ENCODE data around the gene HNRNPCL4.
"Not testable (repeated sequence)": the region's sequence is repeated elsewhere in the genome, so short reads cannot be mapped to it uniquely, and the experiment has no call there.

Gene HNRNPCL4
- total RNA-seq = 0 reads per million in 4 experiments

DNA sequence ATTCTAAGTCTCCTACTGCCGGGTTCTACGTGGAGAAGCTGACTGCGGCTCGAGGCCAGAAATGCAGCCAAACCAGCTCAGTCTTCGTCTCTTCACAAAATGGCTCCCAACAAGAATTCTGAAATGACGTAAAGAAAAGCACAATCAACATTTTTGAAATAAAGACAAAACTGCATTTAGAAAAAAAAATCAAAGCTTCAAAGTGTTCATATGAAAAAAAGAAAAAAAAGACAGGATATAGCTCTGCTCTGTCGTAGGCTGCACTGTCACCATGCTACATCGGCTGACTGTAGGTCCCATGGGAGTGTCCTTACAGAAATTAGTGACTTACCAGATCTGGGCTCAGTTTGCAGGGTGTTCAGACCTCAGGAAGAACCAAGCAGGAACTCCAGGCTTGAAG, at the start of gene HNRNPCL4:
Gene HNRNPCL4, minus strand, starts transcription at position 101 of the 400 bp plus-strand sequence. CDS start 164 bp downstream, outside the sequence.
- not testable (repeated sequence) for DNase-seq

DNA sequence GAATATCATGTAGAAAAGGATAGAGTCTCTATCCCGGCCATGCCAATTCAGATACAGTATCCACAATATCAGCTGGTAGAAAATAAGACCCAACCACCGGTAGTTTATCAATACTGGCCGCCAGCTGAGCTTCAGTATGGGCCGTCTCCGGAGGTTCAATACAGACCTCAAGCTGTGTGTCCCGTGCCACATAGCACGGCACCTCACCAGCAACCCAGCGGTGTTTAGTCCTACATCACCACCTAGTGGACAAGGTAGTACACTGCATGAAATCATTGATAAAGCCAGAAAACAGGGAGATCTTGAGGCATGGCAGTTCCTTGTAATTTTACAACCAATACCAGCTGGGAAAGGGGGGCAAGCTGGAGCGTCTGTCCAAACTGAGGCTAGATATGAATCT, 43.3 kb upstream of the HNRNPCL4 start:
- DNase-seq = not testable (repeated sequence)

- not testable (repeated sequence) for DNase-seq
These were observed 35.9 kb upstream of the HNRNPCL4 start, which contains the start of gene PRAMEF13 for GRCh38 chr1:13201309-13201708. PRAMEF13 (minus strand) TSS chr1:13201409; CDS start chr1:13199589, 1,820 bp downstream.

GRCh38 chr1:13171548-13171947, 6.1 kb upstream of the HNRNPCL4 start, which contains the start of gene PRAMEF9:
PRAMEF9 (plus strand) TSS chr1:13171848; CDS start chr1:13175281, 3,433 bp downstream.
- DNase-seq = not testable (repeated sequence)

DNA sequence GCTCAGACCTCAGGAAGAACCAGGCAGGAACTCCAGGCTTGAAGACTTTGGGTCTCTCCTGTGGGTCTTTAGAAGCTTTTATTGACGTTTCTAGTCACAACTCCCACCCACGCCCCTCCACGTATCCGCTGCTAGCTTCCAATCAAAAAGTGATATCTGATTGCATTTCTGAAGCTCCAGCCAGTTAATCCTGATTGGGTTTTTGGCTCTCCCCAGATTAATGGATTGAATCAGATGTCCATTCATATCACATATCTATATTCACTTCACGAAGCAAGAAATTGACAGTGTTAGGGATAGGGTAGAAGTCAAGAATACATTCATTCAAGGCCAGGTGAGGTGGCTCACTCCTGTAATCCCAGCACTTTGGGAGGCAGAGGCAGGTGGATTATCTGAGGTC, 9.5 kb downstream of the HNRNPCL4 start, which contains the start of gene PRAMEF26:
Gene PRAMEF26, minus strand, starts transcription at position 101 of the 400 bp plus-strand sequence. CDS start 2,914 bp downstream, outside the sequence.
- not testable (repeated sequence) for DNase-seq

DNA sequence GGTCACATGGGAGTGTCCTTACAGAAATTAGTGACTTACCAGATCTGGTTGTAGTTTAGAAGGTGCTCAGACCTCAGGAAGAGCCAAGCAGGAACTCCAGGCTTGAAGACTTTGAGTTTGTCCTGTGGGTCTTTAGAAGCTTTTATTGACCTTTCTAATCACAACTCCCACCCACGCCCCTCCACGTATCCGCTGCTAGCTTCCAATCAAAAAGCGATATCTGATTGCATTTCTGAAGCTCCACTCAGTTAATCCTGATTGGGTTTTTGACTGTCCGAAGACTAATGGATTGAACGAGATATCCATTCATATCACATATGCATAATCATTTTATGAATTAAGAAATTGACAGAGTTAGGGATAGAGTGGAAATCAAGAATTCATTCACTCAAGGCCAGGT, 48.7 kb downstream of the HNRNPCL4 start, which contains the start of gene HNRNPCL2:
Gene HNRNPCL2, minus strand, starts transcription at position 101 of the 400 bp plus-strand sequence. CDS start 454 bp downstream, outside the sequence.
- not testable (repeated sequence) for DNase-seq
